Measurements from ENCODE around the gene RMRP. TPM values are rescaled to one million over a fixed set of nuclear protein-coding genes. Genes with fewer than 3 reads are reported as not detected.

RMRP gene
- total RNA-seq = 133,388 TPM

DNA sequence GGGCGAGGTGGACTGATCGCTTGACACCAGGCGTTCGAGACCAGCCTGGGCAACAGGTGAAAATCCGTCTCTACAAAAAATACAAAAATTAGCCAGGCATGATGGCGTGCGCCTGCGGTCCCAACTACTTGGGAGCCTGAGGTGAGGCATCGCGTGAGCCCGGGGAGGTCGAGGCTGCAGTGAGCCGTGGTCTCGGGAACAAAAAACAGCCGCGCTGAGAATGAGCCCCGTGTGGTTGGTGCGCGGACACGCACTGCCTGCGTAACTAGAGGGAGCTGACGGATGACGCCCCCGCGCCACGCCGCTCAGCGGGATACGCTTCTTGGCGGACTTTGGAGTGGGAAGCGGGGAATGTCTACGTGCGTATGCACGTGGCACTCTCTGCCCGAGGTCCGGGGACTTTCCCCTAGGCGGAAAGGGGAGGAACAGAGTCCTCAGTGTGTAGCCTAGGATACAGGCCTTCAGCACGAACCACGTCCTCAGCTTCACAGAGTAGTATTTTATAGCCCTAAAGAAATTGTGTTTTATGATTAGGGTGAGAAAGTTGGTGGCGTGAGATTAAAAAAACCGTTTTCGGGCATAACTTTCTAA, at the start of gene RMRP:
TSS of gene RMRP (minus strand) at position 474 of the 591 bp plus-strand sequence.
- DNase-seq (ENCODE audit: low spot score in 2 of 2) (peak; percentile 92 to 93), FAIRE-seq (no peak)

DNA sequence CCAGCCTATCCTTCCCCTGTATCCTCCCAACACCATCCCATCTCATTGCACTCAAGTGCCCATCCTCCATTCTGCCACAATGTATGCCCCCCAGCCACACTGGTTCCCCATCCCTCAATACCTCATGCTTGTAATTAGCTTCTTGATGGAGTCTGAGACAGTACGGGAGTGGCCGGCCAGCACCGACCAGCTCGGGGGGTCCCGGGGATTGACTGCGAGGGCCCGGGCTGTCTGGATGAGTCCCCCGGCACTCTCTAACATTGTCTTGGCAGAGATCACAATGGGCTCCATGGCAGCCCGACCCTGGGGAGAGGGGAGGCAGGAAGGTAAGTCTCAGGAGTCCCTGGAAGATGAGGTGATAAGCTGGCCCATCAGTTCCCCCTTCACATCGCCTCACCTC, 49.1 kb upstream of the RMRP start:
- FAIRE-seq (no peak), DNase-seq (ENCODE audit: low spot score in 2 of 2) (no peak)

DNA sequence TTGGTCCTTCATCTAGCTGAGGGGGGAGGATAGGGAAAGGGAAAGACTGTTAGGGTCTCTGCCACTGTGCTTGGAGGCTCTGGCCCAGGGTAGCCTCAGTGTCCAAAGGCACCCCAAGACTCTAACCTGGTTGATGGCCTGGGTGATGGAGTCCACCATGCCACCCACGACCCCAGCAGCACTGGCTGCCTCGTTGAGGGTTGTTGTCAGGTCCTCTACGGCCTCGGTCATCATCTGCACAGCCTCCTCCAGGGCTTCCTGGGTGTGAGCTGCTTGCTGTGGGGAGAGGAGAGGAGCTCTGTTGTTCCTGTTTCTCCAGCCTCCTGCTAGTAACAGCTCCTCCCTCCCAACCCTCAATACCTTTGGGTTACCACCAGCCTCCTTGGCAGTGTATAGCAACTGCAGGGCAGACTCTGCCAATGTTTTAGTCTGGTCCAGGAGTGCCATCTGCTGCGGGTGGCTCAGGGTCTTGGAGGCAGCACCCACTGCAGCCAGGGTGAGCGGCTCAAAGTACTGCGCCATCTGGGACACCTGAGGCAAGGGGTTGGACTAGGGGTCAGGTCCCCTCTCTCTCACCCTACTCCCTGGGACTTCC, 48.1 kb upstream of the RMRP start:
- no peak for DNase-seq (ENCODE audit: low spot score in 2 of 2)

GRCh38 chr9:35705372-35705771, 47.6 kb upstream of the RMRP start:
- FAIRE-seq = no peak
- no peak for DNase-seq (ENCODE audit: low spot score in 2 of 2)

More for the DNA sequence above, 48.1 kb upstream of the RMRP start:
- FAIRE-seq = no peak

- FAIRE-seq (no peak), DNase-seq (ENCODE audit: low spot score in 2 of 2) (no peak)
Observed at GRCh38 chr9:35703906-35704672, 46.3 kb upstream of the RMRP start.

- FAIRE-seq (no peak), DNase-seq (ENCODE audit: low spot score in 2 of 2) (no peak)
Observed at GRCh38 chr9:35702696-35703095, 44.9 kb upstream of the RMRP start.

DNA sequence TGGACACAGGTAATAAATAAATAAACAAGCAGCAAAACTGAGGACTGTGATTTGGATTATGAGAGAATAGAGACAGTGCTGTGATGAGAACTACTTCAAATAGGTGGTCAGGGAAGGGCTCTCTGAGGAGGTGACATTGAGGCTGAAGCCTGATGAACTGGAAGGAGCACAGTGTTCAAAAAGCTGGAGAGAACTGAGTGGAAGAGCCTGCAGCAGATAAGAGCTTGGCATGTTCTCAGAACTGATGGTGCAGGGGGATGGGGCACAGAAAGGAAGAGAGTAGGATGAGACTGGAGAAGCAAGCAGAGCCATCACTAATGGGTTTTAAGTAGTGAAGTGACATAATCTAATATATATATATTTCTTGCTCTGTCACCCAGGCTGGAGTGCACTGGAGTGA, 43.1 kb upstream of the RMRP start:
- no peak for FAIRE-seq
- no peak for DNase-seq (ENCODE audit: low spot score in 2 of 2)

DNA sequence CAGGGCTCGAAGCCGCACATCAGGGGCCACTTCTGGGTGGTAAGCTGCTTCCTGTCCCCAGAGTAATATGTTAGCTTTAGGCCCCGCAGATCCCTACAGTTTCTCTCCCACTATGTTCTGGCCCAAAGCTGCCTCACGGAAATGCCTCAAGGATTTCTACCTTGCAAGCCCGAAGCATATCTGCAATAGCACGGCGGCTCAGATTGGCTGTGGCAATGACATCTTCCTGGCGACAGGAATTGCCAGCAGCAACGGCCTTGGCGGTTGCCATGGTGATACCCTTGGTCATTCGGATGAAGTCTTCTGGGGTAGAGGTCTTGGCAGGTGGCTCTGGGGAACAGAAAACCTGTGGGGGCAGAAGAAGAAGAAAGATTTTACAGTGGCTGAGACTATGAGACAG, 42.2 kb upstream of the RMRP start:
- FAIRE-seq (no peak), DNase-seq (ENCODE audit: low spot score in 2 of 2) (no peak)

GRCh38 chr9:35698231-35698630, 40.4 kb upstream of the RMRP start:
- DNase-seq (ENCODE audit: low spot score in 2 of 2) (no peak), FAIRE-seq (no peak)

DNA sequence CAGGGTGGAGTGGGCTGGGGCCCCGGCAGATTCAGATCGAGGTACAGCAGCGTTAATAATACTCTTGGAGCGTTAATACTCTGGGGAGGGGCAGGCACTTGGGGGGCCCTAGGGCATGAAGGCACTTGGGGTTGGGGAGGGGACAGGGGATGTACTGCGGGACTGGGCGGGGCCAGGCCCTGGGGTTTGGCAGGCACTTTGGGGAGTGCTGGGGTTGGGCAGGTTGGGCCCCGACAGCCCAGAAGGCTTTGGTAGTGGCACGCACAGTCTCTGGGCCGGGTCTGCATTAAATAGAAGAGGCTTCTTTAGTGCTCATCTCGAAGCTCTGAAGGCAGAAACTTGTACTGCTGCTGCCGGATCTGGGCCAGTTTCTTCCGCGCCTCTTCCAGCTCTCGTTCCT, 39.7 kb upstream of the RMRP start:
- FAIRE-seq = no peak
- DNase-seq (ENCODE audit: low spot score in 2 of 2) = no peak

- FAIRE-seq = no peak
- peak in 1 of 2 donors; percentile 68 for DNase-seq (ENCODE audit: low spot score in 2 of 2)
Observed at GRCh38 chr9:35696520-35697215, 38.8 kb upstream of the RMRP start.

DNA sequence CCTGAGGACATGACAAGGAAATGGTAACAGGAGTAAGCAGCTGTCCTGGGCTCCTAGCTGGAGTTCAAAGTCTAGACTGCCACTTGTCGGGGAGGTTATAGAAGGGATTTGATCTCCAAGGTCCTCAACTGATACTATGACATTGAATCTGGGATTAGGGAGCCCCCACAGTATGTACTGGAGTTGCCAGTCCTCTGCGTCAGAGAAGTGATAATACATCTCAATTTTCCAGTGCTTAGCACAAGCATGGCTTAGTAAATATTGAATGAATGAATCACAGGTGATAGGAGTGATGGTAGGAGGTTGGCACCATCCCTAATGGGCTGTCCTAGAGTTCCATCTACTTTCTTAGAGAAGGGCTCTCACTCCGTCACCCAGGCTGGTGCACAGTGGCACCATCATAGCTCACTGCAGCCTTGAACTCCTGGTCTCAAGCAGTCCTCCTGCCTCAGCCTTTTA, 38.2 kb upstream of the RMRP start:
- no peak for DNase-seq (ENCODE audit: low spot score in 2 of 2)
- no peak for FAIRE-seq

GRCh38 chr9:35691757-35692301, 34.0 kb upstream of the RMRP start:
- no peak for DNase-seq (ENCODE audit: low spot score in 2 of 2)
- no peak for FAIRE-seq

GRCh38 chr9:35691334-35691650, 33.5 kb upstream of the RMRP start:
- no peak for DNase-seq (ENCODE audit: low spot score in 2 of 2)
- no peak for FAIRE-seq

DNA sequence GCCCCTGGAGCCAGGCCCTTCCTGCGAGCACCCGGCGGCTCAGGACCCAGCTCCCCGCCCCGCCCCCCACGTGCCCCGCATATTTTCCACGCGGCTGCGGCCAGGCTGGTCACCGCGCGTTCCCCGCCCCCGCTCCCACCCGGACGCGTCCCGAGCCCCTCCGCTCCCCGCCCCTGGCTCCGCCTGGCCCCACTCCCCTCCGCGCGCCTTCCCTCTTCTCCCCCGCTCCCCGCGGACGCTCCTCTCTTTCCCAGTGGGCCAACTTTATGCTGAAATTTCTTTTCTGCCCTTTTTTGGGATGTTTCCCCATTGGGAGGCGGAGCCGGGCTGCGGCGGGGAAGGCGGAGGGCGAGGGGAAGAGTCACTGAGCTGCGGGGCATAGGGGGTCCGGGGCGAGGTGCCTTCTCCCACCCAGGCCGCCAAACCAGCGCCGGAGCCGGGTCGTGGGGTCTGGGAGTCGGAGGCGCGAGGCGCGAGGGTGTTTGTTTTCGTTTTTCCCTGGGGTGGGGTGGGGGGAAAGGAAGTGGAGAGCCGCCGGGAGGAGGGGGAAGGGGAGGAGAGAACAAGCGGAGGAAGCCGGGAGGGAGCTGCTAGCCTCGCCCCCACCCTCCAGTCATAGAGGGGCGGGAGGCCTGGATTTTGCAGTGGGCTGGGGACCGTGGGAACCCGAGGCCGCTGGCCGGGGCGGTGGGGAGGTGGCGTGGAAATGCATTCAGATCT, 33.0 kb upstream of the RMRP start:
- DNase-seq (ENCODE audit: low spot score in 2 of 2) = peak; percentile 70 to 74
- FAIRE-seq = no peak

- FAIRE-seq = no peak
Observed at GRCh38 chr9:35690294-35690613, 32.4 kb upstream of the RMRP start.

DNA sequence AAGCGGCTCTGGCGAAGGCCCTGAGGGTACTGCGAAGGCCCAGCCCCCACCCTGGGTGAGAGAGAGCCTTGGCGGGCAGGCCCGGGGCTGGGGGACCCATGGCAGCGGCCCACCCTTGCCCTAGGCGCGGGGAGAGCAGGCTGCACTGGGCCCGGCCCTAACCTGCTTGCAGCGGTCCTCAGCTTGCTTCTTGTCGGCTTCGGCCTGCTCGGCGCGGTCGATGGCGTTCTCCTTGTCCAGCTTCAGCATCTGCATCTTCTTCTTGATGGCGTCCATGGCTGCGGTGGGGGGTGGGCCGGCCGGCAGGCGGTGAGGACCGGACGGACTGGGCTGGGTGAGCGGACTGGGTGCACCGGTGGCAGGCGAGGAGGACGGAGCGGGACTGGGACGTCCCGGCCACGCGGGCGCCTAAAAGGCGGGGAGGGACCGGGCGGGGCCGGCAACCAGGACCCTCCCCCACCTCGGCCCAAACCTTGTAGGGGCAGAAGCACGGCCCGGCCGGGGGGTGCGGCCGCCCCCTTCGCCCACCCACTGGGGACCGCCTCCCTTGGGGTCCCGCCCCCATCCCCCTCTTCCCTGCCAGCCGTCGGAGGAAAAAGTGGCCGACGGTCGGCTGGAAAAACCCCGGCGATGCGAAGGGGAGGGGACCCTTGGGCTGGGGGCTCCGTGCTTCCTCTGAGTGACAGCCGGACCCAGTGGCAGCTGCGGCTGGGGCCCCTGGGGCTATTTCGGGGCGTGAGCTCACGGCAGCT, 31.9 kb upstream of the RMRP start, which contains the start of gene TPM2:
TSS of gene TPM2 (minus strand) at position 384 of the 752 bp plus-strand sequence. CDS start at position 276, 108 bp downstream.
- no peak for FAIRE-seq
- no peak for DNase-seq (ENCODE audit: low spot score in 2 of 2)

More at GRCh38 chr9:35690294-35690613, 32.4 kb upstream of the RMRP start:
- DNase-seq (ENCODE audit: low spot score in 2 of 2) = no peak

GRCh38 chr9:35688558-35689541, 31.0 kb upstream of the RMRP start:
- DNase-seq (ENCODE audit: low spot score in 2 of 2) (peak in 1 of 2 donors; percentile 51), FAIRE-seq (no peak)
